Measurements from ENCODE around the gene PRODH2. TPM values are rescaled to one million over a fixed set of nuclear protein-coding genes. Genes with fewer than 3 reads are reported as not detected.

PRODH2 gene
- total and polyA plus RNA-seq, 2 donors (not counting 3 experiments of a cell fraction or from before 2014, with no cell fraction given) = not detected

DNA sequence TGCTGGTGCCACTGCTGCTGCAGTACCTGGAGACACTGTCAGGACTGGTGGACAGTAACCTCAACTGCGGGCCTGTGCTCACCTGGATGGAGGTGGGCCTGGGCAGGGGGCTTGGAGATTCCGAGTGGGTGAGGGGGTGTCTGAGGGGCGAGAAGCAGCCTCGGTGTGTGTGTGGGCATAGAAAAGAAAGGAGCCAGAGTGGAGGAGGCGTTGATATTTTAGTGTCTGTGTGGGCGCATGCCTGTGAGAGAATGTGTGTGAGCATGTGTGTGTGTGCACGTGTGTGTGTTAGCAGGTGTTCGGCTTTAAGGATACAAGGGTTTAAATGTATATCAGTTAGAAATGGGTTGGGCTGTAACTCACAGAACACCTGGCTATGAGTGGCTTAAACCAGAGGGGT is 33.6 kb downstream of the PRODH2 start:
- Histone ChIP-seq H3K9ac (replicated peaks; ENCODE audit: extremely low read depth, insufficient read depth, low read length) (no peak overlapping the region), H3K4me2 (ENCODE audit: insufficient read depth, low read length) (no peak overlapping the region), H3K9me1 (replicated peaks; ENCODE audit: control insufficient read depth, extremely low read depth, insufficient read depth, low read length) (no peaks in the 10 kb centered on the region), H3K27ac (ENCODE audit: insufficient read depth, low read depth, low read length) (no peak overlapping the region), H4K20me1 (replicated peaks; ENCODE audit: control insufficient read depth, extremely low read depth, insufficient read depth, low read length) (no peaks in the 10 kb centered on the region), H2AFZ (ENCODE audit: low read depth, low read length) (no peak overlapping the region), H3K9me3 (replicated peaks; ENCODE audit: control insufficient read depth, insufficient read depth, low read length) (no peaks in the 10 kb centered on the region), H3K27me3 (ENCODE audit: control insufficient read depth in 2 of 2, insufficient read depth in 2 of 2, low read length in 2 of 2) (no peaks in the 10 kb centered on the region), H3K4me1 (ENCODE audit: control insufficient read depth, extremely low read depth, insufficient read depth, low read length) (peaks cover 4% of the 10 kb centered on the region), H3K79me2 (ENCODE audit: control insufficient read depth, insufficient read depth, low read length) (no peaks in the 10 kb centered on the region), H3K4me3 (replicated peaks in 1 of 3; ENCODE audit: insufficient read depth in 1 of 3, low read depth in 1 of 3, low read length in 3 of 3) (no peak overlapping the region), H3K36me3 (ENCODE audit: control insufficient read depth in 2 of 2, extremely low read depth in 1 of 2, insufficient read depth in 2 of 2, low read length in 2 of 2) (peaks cover 0 to 4% of the 10 kb centered on the region in 2 experiments)
- intact Hi-C loops (cut with micrococcal nuclease) (no loop called here), dilution Hi-C loops (cut with MboI; ENCODE audit: extremely low pct_ligation_motif_present, low sequenced_read_pairs) (no loop called here)
- CTCF ChIA-PET = no interaction called here
- POLR2A ChIA-PET = no interaction called here
- DNase-seq (ENCODE audit: low read depth, low spot score) = no peak
- FAIRE-seq = no peak
- BruUV-seq (replicated peaks) = no TSS peak
- TF ChIP-seq JUN (IDR thresholded peaks at IDR 0.05; ENCODE audit: borderline replicate concordance, insufficient read depth, insufficient read length, low read depth) = no peak
- TF ChIP-seq, protein P1, sequence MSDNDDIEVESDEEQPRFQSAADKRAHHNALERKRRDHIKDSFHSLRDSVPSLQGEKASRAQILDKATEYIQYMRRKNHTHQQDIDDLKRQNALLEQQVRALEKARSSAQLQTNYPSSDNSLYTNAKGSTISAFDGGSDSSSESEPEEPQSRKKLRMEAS (IDR thresholded peaks at IDR 0.05; ENCODE audit: insufficient read depth, insufficient read length) = no peak
- TF ChIP-seq POLR2AphosphoS5 (IDR thresholded peaks at IDR 0.05; ENCODE audit: insufficient read depth, low read depth, low read length) = no peak
- no peak for TF ChIP-seq MYC (IDR thresholded peaks at IDR 0.05; ENCODE audit: low read depth, low read length)
- no peak for TF ChIP-seq GATA2 (IDR thresholded peaks at IDR 0.05; ENCODE audit: insufficient read depth, insufficient read length, low read depth, low read length)
- no peak for TF ChIP-seq FOS (IDR thresholded peaks at IDR 0.05; ENCODE audit: borderline replicate concordance, insufficient read depth, low read length)

DNA sequence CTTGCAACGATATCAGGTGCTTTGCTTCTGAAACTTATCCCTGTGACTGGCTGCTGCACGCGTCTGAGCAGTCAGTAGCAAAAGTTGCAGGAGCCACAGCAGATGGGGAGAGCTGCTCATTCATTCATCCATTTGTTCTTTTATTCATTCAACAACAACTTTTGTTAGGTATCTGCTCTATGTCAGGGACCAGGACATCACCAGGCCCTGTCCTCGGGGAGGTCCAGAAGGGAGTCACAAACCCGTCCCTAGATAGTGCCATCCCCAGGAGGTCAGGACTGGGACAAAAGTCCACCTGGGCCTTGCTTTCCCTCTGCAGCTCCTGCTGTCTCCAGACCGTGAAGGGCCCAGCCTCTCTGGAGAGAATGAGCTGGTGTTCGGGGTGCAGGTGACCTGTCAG is 34.7 kb downstream of the PRODH2 start:
- Histone ChIP-seq H3K4me3 (replicated peaks in 1 of 3; ENCODE audit: insufficient read depth in 1 of 3, low read depth in 1 of 3, low read length in 3 of 3) (no peak overlapping the region), H3K79me2 (ENCODE audit: control insufficient read depth, insufficient read depth, low read length) (no peaks in the 10 kb centered on the region), H4K20me1 (replicated peaks; ENCODE audit: control insufficient read depth, extremely low read depth, insufficient read depth, low read length) (no peaks in the 10 kb centered on the region), H2AFZ (ENCODE audit: low read depth, low read length) (no peak overlapping the region), H3K9me3 (replicated peaks; ENCODE audit: control insufficient read depth, insufficient read depth, low read length) (no peaks in the 10 kb centered on the region), H3K36me3 (ENCODE audit: control insufficient read depth in 2 of 2, extremely low read depth in 1 of 2, insufficient read depth in 2 of 2, low read length in 2 of 2) (peaks cover 0 to 4% of the 10 kb centered on the region in 2 experiments), H3K27ac (ENCODE audit: insufficient read depth, low read depth, low read length) (no peak overlapping the region), H3K9ac (replicated peaks; ENCODE audit: extremely low read depth, insufficient read depth, low read length) (no peak overlapping the region), H3K27me3 (ENCODE audit: control insufficient read depth in 2 of 2, insufficient read depth in 2 of 2, low read length in 2 of 2) (no peaks in the 10 kb centered on the region), H3K9me1 (replicated peaks; ENCODE audit: control insufficient read depth, extremely low read depth, insufficient read depth, low read length) (no peaks in the 10 kb centered on the region), H3K4me2 (ENCODE audit: insufficient read depth, low read length) (no peak overlapping the region), H3K4me1 (ENCODE audit: control insufficient read depth, extremely low read depth, insufficient read depth, low read length) (peaks cover 4% of the 10 kb centered on the region)
- intact Hi-C loops (cut with micrococcal nuclease) (no loop called here), dilution Hi-C loops (cut with MboI; ENCODE audit: extremely low pct_ligation_motif_present, low sequenced_read_pairs) (no loop called here)
- FAIRE-seq (no peak), DNase-seq (ENCODE audit: low read depth, low spot score) (no peak)
- no peak for TF ChIP-seq EZH2 (IDR thresholded peaks at IDR 0.05; ENCODE audit: borderline replicate concordance, low read depth, low read length, severe bottlenecking)
- no peak for TF ChIP-seq MYC (IDR thresholded peaks at IDR 0.05; ENCODE audit: low read depth, low read length)
- TF ChIP-seq, protein P2, sequence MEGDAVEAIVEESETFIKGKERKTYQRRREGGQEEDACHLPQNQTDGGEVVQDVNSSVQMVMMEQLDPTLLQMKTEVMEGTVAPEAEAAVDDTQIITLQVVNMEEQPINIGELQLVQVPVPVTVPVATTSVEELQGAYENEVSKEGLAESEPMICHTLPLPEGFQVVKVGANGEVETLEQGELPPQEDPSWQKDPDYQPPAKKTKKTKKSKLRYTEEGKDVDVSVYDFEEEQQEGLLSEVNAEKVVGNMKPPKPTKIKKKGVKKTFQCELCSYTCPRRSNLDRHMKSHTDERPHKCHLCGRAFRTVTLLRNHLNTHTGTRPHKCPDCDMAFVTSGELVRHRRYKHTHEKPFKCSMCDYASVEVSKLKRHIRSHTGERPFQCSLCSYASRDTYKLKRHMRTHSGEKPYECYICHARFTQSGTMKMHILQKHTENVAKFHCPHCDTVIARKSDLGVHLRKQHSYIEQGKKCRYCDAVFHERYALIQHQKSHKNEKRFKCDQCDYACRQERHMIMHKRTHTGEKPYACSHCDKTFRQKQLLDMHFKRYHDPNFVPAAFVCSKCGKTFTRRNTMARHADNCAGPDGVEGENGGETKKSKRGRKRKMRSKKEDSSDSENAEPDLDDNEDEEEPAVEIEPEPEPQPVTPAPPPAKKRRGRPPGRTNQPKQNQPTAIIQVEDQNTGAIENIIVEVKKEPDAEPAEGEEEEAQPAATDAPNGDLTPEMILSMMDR (IDR thresholded peaks at IDR 0.05; ENCODE audit: extremely low read depth in 1 of 2, insufficient read depth in 1 of 2, low read depth in 1 of 2, low read length in 2 of 2) = no peak
- TF ChIP-seq POLR2AphosphoS5 (IDR thresholded peaks at IDR 0.05; ENCODE audit: insufficient read depth, low read depth, low read length) = no peak
- no peak for TF ChIP-seq FOS (IDR thresholded peaks at IDR 0.05; ENCODE audit: borderline replicate concordance, insufficient read depth, low read length)
- TF ChIP-seq, protein P1 (IDR thresholded peaks at IDR 0.05; ENCODE audit: insufficient read depth, insufficient read length) = no peak
- TF ChIP-seq POLR2A (IDR thresholded peaks at IDR 0.05; ENCODE audit: low read depth, low read length) = no peak
- TF ChIP-seq JUN (IDR thresholded peaks at IDR 0.05; ENCODE audit: borderline replicate concordance, insufficient read depth, insufficient read length, low read depth) = no peak
- TF ChIP-seq GATA2 (IDR thresholded peaks at IDR 0.05; ENCODE audit: insufficient read depth, insufficient read length, low read depth, low read length) = no peak
- CTCF ChIA-PET = no interaction called here
- POLR2A ChIA-PET = no interaction called here
- BruUV-seq (replicated peaks) = no TSS peak

All from endothelial cell of umbilical vein (primary cell).